ENCODE data around the gene SLC25A47. TPM values are rescaled to one million over a fixed set of nuclear protein-coding genes. Genes with fewer than 3 reads are reported as not detected.

The SLC25A47 gene
- total and polyA plus RNA-seq, 2 experiments from 2014 or later: 1.8 TPM

DNA sequence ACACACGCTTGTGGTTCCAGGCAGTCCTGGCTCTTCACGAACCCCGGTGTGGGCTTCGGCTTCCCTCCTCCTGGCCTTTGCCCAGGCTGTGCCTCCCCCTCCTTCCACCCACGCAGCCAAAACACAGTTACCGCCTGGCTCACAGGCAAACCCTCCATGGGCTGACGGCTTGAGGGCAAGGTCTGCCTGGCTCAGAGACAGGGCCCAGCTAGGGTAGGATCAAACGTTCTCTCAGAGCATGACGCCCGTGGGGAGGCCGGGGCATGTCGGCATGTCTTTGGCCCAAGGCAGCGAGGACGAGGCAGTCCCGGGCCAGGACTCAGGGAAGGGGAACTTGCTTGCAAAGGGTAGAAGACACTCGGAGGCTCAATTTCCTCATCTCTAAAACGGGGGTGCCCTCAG, 2.1 kb downstream of the SLC25A47 start:
- WGBS (ENCODE audit: low lambda C conversion rate, missing lambda C conversion rate): 73% methylated on average over 17 of the region's 17 CpGs
- TF ChIP-seq EZH2phosphoT487 (IDR thresholded peaks at IDR 0.05; ENCODE audit: low read depth, severe bottlenecking, unreplicated experiment) (no peak), CTCF (IDR thresholded peaks at IDR 0.05; ENCODE audit: poor library complexity) (no peak), EZH2 (IDR thresholded peaks at IDR 0.05; ENCODE audit: borderline replicate concordance) (no peak)
- H3K79me2 ChIP-seq: no peaks in the 10 kb centered on the region
- H3K9me3 ChIP-seq (ENCODE audit: low read depth): no peaks in the 10 kb centered on the region
- H2AFZ ChIP-seq: no peak overlapping the region
- no peaks in the 10 kb centered on the region for H3K4me1 ChIP-seq (ENCODE audit: insufficient read depth)
- H3K4me2 ChIP-seq: no peak overlapping the region
- DNase-seq (ENCODE audit: low spot score): no peak
- H3K9me2 ChIP-seq (replicated peaks; ENCODE audit: insufficient read depth): no peaks in the 10 kb centered on the region
- H3K36me3 ChIP-seq (replicated peaks; ENCODE audit: insufficient read depth, low read depth): no peaks in the 10 kb centered on the region
- H3K4me3 ChIP-seq: no peak overlapping the region
- no peaks in the 10 kb centered on the region for H4K20me1 ChIP-seq (ENCODE audit: insufficient read depth, poor library complexity, severe bottlenecking)
- H3K27me3 ChIP-seq: no peaks in the 10 kb centered on the region
- H3K27ac ChIP-seq: no peak overlapping the region

DNA sequence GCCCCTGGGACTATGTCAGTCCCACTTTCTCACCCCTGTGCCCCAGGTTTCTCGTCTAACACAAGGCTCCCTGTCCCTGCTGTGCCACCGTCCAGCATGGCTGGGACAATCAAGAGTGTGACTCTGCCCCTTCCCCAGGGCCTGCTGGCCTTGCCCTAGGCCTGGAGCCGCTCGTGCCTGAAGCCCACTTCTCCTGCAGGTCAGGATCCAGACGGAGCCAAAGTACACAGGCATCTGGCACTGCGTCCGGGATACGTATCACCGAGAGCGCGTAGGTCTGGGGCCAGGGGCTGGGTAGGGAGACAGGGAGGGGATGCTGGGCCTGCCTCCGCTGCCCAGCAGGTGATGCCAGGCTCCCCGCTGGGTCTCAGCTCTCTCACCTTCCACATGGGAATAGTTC, 2.8 kb downstream of the SLC25A47 start:
- no peak overlapping the region for H2AFZ ChIP-seq
- H3K9me2 ChIP-seq (replicated peaks; ENCODE audit: insufficient read depth): no peaks in the 10 kb centered on the region
- no peaks in the 10 kb centered on the region for H3K27me3 ChIP-seq
- DNase-seq (ENCODE audit: low spot score): no peak
- H3K4me3 ChIP-seq: no peak overlapping the region
- H3K36me3 ChIP-seq (replicated peaks; ENCODE audit: insufficient read depth, low read depth): no peaks in the 10 kb centered on the region
- no peaks in the 10 kb centered on the region for H3K4me1 ChIP-seq (ENCODE audit: insufficient read depth)
- H3K4me2 ChIP-seq: no peak overlapping the region
- H3K9me3 ChIP-seq (ENCODE audit: low read depth): no peaks in the 10 kb centered on the region
- no peak overlapping the region for H3K27ac ChIP-seq
- TF ChIP-seq EZH2phosphoT487 (IDR thresholded peaks at IDR 0.05; ENCODE audit: low read depth, severe bottlenecking, unreplicated experiment) (no peak), EZH2 (IDR thresholded peaks at IDR 0.05; ENCODE audit: borderline replicate concordance) (no peak), CTCF (IDR thresholded peaks at IDR 0.05; ENCODE audit: poor library complexity) (no peak)
- whole genome bisulfite sequencing (ENCODE audit: low lambda C conversion rate, missing lambda C conversion rate): 97% methylated on average over 13 of the region's 13 CpGs
- no peaks in the 10 kb centered on the region for H3K79me2 ChIP-seq
- no peaks in the 10 kb centered on the region for H4K20me1 ChIP-seq (ENCODE audit: insufficient read depth, poor library complexity, severe bottlenecking)

DNA sequence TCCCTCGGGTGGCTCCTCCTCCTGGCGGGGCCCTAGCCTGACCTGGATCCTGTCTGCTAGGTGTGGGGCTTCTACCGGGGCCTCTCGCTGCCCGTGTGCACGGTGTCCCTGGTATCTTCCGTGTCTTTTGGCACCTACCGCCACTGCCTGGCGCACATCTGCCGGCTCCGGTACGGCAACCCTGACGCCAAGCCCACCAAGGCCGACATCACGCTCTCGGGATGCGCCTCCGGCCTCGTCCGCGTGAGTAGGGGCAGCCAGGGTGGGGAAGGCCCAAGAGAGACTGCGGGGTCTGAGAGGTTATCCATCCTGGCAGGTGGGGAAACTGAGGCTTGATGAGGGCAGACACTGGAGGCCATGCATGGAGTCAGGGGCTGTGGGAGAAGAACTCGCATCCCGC, 4.0 kb downstream of the SLC25A47 start:
- Histone ChIP-seq H4K20me1 (ENCODE audit: insufficient read depth, poor library complexity, severe bottlenecking) (no peaks in the 10 kb centered on the region), H2AFZ (no peak overlapping the region), H3K4me3 (no peak overlapping the region), H3K36me3 (replicated peaks; ENCODE audit: insufficient read depth, low read depth) (no peaks in the 10 kb centered on the region), H3K27me3 (no peaks in the 10 kb centered on the region), H3K9me2 (replicated peaks; ENCODE audit: insufficient read depth) (no peaks in the 10 kb centered on the region), H3K4me2 (no peak overlapping the region), H3K4me1 (ENCODE audit: insufficient read depth) (no peaks in the 10 kb centered on the region), H3K79me2 (no peaks in the 10 kb centered on the region), H3K9me3 (ENCODE audit: low read depth) (no peaks in the 10 kb centered on the region), H3K27ac (no peak overlapping the region)
- 97% methylated on average over 24 of the region's 24 CpGs for WGBS (ENCODE audit: low lambda C conversion rate, missing lambda C conversion rate)
- TF ChIP-seq EZH2phosphoT487 (IDR thresholded peaks at IDR 0.05; ENCODE audit: low read depth, severe bottlenecking, unreplicated experiment) (no peak), EZH2 (IDR thresholded peaks at IDR 0.05; ENCODE audit: borderline replicate concordance) (no peak), CTCF (IDR thresholded peaks at IDR 0.05; ENCODE audit: poor library complexity) (no peak)
- DNase-seq (ENCODE audit: low spot score): no peak

All from hepatocyte (in vitro differentiated cells).